K562 (cell line): Measurements from ENCODE around the gene DPEP3. TPM values are rescaled to one million over a fixed set of nuclear protein-coding genes. Genes with fewer than 3 reads are reported as not detected.

Source experiments
- KLF6 ChIP-seq: fragments of 250-450 bp; sonication (Bioruptor Pico); IDR thresholded peaks from 2 replicates; pipeline ENCODE4 v1.4.0; 2020; ENCODE audit warnings: mild to moderate bottlenecking, moderate library complexity, borderline replicate concordance
- MAZ ChIP-seq, 2 experiments: fragments of 450-650 bp in 1 of 2; sonication (generic) in 1 of 2; formaldehyde crosslinking; IDR thresholded peaks in 1 of 2; conservative IDR thresholded peaks in 1 of 2; 2 replicates each; pipeline versions ENCODE4 v1.4.0 to v1.5.0; 2020; ENCODE audit warnings: mild to moderate bottlenecking in 1 of 2, missing genetic modification reagents in 1 of 2
- MCM7 ChIP-seq, 2 experiments: fragments of 450-650 bp; IDR thresholded peaks; 2 replicates each; pipeline ENCODE4 v1.6.1; 2016 to 2018
- NFIC ChIP-seq: fragments of 450-650 bp; IDR thresholded peaks from 2 replicates; pipeline ENCODE4 v1.6.1; 2017; ENCODE audit warnings: mild to moderate bottlenecking, inconsistent platforms
- NR2C1 ChIP-seq, 2 experiments: fragments of 450-650 bp; IDR thresholded peaks; 2 replicates each; pipeline ENCODE4 v1.6.1; 2017; ENCODE audit warnings: mild to moderate bottlenecking in 2 of 2, antibody characterized with exemption in 1 of 2, inconsistent platforms in 1 of 2, missing compliant biosample characterization in 1 of 2, missing genetic modification characterization in 1 of 2
- PML ChIP-seq: IDR thresholded peaks from 2 replicates; pipeline ENCODE4 v1.6.1; 2012; ENCODE audit warnings: low read length, inconsistent platforms
- TRIM24 ChIP-seq, 2 experiments: fragments of 450-650 bp; IDR thresholded peaks; 2 replicates each; pipeline ENCODE4 v1.6.1; 2016
- ZFX ChIP-seq: sonication (generic); formaldehyde crosslinking; IDR thresholded peaks from 2 replicates; pipeline ENCODE4 v1.8.0; 2022; ENCODE audit warnings: mild to moderate bottlenecking, missing genetic modification reagents, moderate library complexity
- ZNF24 ChIP-seq: fragments of 450-650 bp; IDR thresholded peaks from 2 replicates; pipeline ENCODE4 v1.6.1; 2016
- ZNF354B ChIP-seq: fragments of 250-450 bp; sonication (Bioruptor Pico); IDR thresholded peaks from 2 replicates; pipeline ENCODE4 v1.4.0; 2020
- ZZZ3 ChIP-seq: fragments of 450-650 bp; IDR thresholded peaks from 2 replicates; pipeline ENCODE4 v1.6.1; 2016; ENCODE audit warnings: antibody characterized with exemption, mild to moderate bottlenecking, moderate library complexity
- polyA plus RNA-seq, 8 experiments: library from polyadenylated mRNA; depleted of rRNA in 4 of 8; stranded (reverse) in 5 of 8; unstranded in 3 of 8; fragments of >200 nt; fragmentation: Nextera tagmentation in 2 of 8; fragmentation: Illumina TruSeq in 1 of 8; extraction: Ambion mirVana in 2 of 8; extraction: Trizol in 1 of 8; gene quantifications; 2 replicates each; pipeline versions ENCODE4 v1.2.1 to v1.2.3, GENCODE V29; 2011 to 2014; ENCODE audit warnings: inconsistent platforms in 1 of 8, missing spikeins in 1 of 8
- total RNA-seq, 7 experiments: library from RNA; depleted of rRNA in 6 of 7; stranded (reverse); fragments of >200 nt in 6 of 7; fragmentation: Illumina TruSeq in 2 of 7; extraction: Trizol in 2 of 7; gene quantifications; 2 replicates each; pipeline versions ENCODE4 v1.2.1 to v1.2.3, GENCODE V29; 2011 to 2021; ENCODE audit warnings: low replicate concordance in 1 of 7
- TF ChIP-seq, protein P1 (sequence below): sonication (generic); formaldehyde crosslinking; IDR thresholded peaks from 2 replicates; pipeline ENCODE4 v1.9.0; 2022; ENCODE audit warnings: mild to moderate bottlenecking, missing genetic modification reagents
- TF ChIP-seq, protein P2 (sequence below): sonication (generic); formaldehyde crosslinking; IDR thresholded peaks from 2 replicates; pipeline ENCODE4 v1.8.0; 2022; ENCODE audit warnings: missing genetic modification reagents, mild to moderate bottlenecking, borderline replicate concordance
- TF ChIP-seq, protein P3 (sequence below): fragments of 250-450 bp; sonication (Bioruptor Pico); IDR thresholded peaks from 2 replicates; pipeline ENCODE4 v1.5.0; 2021
- TF ChIP-seq, protein P4 (sequence below): fragments of 250-450 bp; sonication (Bioruptor Pico); IDR thresholded peaks from 2 replicates; pipeline ENCODE4 v1.5.0; 2021; ENCODE audit warnings: mild to moderate bottlenecking, moderate library complexity
- TF ChIP-seq, protein P5 (sequence below): fragments of 200-800 bp; sonication (Bioruptor generic); IDR thresholded peaks from 2 replicates; pipeline ENCODE4 v1.6.1; 2016; ENCODE audit warnings: missing genetic modification characterization, missing compliant biosample characterization

Gene DPEP3
- total and polyA plus RNA-seq, 9 of the 15 experiments (the other 6 are each of a cell fraction or from before 2014, with no cell fraction given) = not detected

DNA sequence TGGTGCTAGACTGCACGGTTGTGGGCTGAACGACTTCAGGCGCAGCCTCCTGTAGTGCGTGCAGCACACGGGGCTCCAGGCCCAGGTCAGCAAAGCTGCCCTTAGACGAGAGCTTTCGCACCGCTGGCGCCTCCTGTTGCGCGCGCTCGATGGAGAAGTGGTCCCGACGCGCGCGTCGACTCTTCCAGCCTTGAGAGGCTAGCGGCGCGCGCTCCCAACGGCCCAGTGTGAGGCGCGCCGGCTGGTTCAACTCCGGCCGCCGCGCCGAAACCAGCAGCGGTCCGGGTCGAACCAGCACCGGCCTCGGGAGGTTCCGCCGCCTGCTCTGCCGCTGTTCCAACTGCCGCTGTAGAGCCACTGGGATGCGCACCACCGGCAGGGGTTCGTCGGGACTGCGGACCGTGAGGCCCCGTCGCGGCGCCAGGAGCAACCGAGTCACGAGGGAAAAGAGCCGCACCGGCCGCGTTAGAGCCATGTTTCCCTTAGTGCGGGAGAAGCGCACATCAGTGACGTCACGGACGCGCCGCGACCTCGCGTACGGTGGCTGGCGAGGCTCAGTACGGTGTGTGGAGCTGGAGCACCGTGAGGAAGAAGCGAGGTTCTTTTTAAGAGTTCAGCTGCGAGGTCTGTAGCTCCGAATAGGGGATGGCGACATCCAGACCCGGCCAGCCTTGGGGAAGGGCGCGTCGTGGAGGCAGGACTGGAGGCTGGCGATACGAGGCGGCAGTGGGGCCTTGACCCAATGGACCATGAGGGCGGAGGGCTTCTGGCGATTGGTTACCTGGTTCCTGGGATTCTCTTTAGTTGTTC, 42.6 kb upstream of the DPEP3 start, which contains the start of the genes DDX28 and DUS2 (continued):
- TF ChIP-seq MAZ (CRISPR knock-in tag; conservative IDR thresholded peaks at IDR 0.05 in 1 of 2, IDR thresholded peaks at IDR 0.05 in 1 of 2) = peak in 1 of 2 experiments; percentile 70; a peak in 3 of 4 replicates
- peak in 1 of 2 experiments; percentile 54; a peak in 1 of 4 replicates for TF ChIP-seq TRIM24 (IDR thresholded peaks at IDR 0.05)
- TF ChIP-seq ZNF24 = 0 out of 2 replicates have a peak, but pooled peaks have one; percentile 7
- TF ChIP-seq ZFX (CRISPR knock-in tag) = peak; percentile 84
- TF ChIP-seq, protein P1, sequence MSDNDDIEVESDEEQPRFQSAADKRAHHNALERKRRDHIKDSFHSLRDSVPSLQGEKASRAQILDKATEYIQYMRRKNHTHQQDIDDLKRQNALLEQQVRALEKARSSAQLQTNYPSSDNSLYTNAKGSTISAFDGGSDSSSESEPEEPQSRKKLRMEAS = peak; percentile 94
- TF ChIP-seq, protein P2, sequence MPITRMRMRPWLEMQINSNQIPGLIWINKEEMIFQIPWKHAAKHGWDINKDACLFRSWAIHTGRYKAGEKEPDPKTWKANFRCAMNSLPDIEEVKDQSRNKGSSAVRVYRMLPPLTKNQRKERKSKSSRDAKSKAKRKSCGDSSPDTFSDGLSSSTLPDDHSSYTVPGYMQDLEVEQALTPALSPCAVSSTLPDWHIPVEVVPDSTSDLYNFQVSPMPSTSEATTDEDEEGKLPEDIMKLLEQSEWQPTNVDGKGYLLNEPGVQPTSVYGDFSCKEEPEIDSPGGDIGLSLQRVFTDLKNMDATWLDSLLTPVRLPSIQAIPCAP (CRISPR knock-in tag) = no peak
- TF ChIP-seq, protein P3, sequence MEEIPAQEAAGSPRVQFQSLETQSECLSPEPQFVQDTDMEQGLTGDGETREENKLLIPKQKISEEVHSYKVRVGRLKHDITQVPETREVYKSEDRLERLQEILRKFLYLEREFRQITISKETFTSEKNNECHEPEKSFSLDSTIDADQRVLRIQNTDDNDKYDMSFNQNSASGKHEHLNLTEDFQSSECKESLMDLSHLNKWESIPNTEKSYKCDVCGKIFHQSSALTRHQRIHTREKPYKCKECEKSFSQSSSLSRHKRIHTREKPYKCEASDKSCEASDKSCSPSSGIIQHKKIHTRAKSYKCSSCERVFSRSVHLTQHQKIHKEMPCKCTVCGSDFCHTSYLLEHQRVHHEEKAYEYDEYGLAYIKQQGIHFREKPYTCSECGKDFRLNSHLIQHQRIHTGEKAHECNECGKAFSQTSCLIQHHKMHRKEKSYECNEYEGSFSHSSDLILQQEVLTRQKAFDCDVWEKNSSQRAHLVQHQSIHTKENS (CRISPR knock-in tag) = no peak
- TF ChIP-seq, protein P4, sequence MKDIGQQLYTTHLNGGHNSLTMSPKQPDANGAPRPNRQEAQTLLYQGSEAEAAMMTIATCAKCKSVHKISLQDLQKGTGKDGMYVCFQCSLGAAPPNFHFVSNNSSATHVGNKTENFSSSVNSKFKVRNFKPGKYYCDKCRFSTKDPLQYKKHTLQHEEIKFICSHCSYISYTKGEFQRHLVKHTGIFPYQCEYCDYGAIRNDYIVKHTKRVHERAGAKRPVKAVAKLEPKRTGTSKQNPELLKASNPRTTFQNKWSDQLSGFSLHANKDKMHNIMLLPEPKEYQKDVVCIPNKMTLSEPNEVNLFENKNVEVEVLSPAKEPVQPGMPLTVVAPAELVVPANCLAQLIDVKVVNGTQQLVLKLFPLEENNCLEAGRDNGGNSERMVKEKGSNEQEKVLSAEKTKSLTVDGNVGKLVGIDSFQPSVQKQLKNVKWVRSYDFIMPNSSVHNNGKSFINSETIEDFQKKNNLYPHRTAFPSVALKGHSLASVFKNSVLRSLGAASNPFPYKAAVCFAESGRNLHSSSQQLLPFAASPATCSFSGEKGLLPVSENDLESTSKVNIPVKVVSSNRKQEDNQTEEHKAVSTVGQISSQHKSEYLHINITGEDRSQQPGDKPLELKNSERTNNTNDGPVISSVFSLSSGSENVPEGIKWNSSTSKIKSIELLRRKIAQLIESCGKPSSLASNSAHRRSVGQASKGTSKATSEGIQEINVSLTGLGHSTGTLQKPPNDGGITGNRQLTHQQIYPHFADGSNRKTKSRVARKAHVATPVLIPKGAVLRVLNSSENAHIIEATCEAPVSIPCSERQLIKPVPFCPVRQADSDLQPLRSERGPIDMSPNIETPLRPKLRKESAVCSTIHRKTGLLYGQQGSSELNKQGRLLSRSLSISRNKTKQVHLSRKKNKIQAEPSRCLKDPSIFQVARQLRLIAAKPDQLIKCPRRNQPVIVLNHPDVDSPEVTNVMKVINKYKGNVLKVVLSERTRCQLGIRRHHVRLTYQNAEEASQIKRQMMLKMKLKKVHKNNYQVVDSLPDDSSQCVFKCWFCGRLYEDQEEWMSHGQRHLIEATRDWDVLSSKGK (CRISPR knock-in tag) = no peak
- no peak for TF ChIP-seq MCM7 (IDR thresholded peaks at IDR 0.05)
- TF ChIP-seq NFIC = peak; percentile 51
- TF ChIP-seq KLF6 (CRISPR knock-in tag) = no peak
- peak; percentile 90 for TF ChIP-seq NR2C1 (IDR thresholded peaks at IDR 0.05)
- TF ChIP-seq NR2C1 (tag; IDR thresholded peaks at IDR 0.05) = peak; percentile 94
- TF ChIP-seq, protein P5, sequence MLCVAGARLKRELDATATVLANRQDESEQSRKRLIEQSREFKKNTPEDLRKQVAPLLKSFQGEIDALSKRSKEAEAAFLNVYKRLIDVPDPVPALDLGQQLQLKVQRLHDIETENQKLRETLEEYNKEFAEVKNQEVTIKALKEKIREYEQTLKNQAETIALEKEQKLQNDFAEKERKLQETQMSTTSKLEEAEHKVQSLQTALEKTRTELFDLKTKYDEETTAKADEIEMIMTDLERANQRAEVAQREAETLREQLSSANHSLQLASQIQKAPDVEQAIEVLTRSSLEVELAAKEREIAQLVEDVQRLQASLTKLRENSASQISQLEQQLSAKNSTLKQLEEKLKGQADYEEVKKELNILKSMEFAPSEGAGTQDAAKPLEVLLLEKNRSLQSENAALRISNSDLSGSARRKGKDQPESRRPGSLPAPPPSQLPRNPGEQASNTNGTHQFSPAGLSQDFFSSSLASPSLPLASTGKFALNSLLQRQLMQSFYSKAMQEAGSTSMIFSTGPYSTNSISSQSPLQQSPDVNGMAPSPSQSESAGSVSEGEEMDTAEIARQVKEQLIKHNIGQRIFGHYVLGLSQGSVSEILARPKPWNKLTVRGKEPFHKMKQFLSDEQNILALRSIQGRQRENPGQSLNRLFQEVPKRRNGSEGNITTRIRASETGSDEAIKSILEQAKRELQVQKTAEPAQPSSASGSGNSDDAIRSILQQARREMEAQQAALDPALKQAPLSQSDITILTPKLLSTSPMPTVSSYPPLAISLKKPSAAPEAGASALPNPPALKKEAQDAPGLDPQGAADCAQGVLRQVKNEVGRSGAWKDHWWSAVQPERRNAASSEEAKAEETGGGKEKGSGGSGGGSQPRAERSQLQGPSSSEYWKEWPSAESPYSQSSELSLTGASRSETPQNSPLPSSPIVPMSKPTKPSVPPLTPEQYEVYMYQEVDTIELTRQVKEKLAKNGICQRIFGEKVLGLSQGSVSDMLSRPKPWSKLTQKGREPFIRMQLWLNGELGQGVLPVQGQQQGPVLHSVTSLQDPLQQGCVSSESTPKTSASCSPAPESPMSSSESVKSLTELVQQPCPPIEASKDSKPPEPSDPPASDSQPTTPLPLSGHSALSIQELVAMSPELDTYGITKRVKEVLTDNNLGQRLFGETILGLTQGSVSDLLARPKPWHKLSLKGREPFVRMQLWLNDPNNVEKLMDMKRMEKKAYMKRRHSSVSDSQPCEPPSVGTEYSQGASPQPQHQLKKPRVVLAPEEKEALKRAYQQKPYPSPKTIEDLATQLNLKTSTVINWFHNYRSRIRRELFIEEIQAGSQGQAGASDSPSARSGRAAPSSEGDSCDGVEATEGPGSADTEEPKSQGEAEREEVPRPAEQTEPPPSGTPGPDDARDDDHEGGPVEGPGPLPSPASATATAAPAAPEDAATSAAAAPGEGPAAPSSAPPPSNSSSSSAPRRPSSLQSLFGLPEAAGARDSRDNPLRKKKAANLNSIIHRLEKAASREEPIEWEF (CRISPR knock-in tag) = no peak
- 0 out of 2 replicates have a peak, but pooled peaks have one; percentile 65 for TF ChIP-seq ZZZ3
- TF ChIP-seq ZNF354B (CRISPR knock-in tag) = no peak
- peak; percentile 68; the same call in 1 of the 2 replicates for TF ChIP-seq PML
